ENCODE results near the gene FAM222A.

DNA sequence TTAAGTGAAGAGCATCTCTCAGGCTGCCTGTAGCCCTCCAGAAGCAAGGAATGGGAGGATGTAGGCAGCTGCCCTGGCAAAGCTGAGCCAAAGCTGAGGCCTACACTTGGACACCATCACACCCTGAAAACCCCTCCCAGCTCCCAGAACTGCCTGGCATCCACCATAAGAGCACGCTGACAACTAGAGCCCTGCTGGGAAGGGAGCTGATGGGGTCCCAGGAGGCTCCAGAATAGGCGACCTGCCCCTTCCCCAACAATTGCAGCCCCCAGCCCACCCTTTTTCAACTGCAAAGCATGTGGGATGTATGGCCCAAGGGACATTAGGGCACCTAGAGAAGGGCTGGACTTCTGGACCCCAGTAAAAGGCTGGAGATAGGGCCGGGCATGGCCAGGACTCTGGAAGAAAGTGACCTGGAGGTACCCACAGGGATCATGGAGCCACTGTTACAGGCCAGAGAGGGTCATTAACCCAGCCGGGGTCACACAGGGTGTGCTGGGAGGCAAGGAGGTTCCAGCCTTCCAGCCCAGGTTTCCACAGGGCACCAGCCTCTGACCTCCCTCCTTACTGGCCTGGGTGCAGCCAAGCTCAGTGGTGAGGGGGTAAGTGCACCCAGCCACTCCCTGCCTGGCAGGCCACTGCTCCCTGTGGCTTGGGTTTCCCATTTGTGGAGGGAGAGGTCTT, 27.8 kb downstream of the FAM222A start:
- no peak for TF ChIP-seq CTCF (IDR thresholded peaks at IDR 0.05)
- no peak for TF ChIP-seq POLR2A (IDR thresholded peaks at IDR 0.05)

All from uterus (tissue), 2 donors.